ENCODE data around the gene UBXN1. TPM values are rescaled to one million over a fixed set of nuclear protein-coding genes. Genes with fewer than 3 reads are reported as not detected.

The UBXN1 gene, protein sequence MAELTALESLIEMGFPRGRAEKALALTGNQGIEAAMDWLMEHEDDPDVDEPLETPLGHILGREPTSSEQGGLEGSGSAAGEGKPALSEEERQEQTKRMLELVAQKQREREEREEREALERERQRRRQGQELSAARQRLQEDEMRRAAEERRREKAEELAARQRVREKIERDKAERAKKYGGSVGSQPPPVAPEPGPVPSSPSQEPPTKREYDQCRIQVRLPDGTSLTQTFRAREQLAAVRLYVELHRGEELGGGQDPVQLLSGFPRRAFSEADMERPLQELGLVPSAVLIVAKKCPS
- total RNA-seq: 100 to 1,000 TPM; 107 to 118 TPM

DNA sequence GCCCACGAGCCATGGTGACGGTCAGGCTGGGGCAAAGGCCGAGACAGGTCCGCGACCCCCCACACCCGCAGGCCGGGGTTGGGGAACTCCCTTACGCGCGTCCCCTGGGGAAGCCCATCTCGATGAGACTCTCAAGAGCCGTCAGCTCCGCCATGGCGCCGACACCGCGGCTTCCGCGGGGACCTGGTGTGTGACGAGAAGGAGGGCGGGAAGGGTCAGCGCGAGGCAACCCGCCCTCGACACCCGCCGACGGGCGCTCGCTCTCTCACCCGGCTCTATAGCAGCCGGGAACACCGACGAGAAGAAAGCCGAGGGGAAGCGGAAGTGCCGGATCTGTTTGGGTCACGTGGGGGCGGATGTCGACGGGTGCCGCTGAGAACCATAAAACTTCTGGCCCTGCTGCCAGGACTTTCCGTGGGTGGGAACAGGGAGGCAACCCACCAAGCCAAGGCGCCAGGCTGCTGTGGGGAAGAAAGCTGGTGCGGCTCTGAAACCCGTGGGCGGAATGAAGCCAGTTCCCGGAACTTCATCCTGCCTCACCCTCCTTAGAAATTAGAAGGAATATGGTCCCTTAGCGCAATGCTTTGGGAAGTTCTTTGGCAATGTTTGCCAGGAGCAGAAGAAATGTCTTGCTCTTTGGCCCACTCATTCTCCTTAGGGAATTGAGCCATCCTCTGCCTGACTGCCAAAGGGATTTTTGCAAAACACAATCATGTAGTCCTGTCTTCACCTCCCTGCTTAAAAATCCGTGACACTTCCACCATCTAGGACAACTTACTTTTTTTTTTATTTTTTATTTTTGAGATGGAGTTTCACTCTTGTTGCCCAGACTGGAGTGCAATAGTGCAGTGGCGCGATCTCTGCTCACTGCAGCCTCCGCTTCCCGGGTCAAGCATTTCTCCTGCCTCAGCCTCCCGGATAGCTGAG lies at the start of gene UBXN1:
Gene UBXN1 (minus strand): TSS at position 304 of the 927 bp plus-strand sequence. CDS start 150 bp downstream, at position 154.
- POLR2A ChIA-PET: interaction anchor here (0.6 to 3.4 kb wide), 12 partner anchors 10 to 1698 kb away, joined by 3 to 24 read pairs (median 4); partner anchors contain the start of genes C11orf98, CSKMT, INTS5 and LRRN4CL
- Mint-ChIP-seq H3K9me3 (ENCODE audit: insufficient read depth) (no peaks in the 10 kb centered on the region), H3K27ac (peak within 1 kb of the TSS; percentile 87), H3K4me3 (peak within 1 kb of the TSS; percentile 92), H3K36me3 (ENCODE audit: low read depth) (peaks cover 30% of the 10 kb centered on the region), H3K27me3 (ENCODE audit: low read depth) (no peaks in the 10 kb centered on the region), H3K4me1 (ENCODE audit: low read depth) (peaks cover 42% of the 10 kb centered on the region)
- ATAC-seq (peak; percentile 88), DNase-seq (peak; percentile 89)
- CTCF ChIA-PET: interaction anchor here (1.3 to 7.0 kb wide), 7 partner anchors 7 to 66 kb away, joined by 4 to 77 read pairs (median 13); partner anchors contain the start of genes C11orf98, CSKMT, LBHD1 and LRRN4CL

DNA sequence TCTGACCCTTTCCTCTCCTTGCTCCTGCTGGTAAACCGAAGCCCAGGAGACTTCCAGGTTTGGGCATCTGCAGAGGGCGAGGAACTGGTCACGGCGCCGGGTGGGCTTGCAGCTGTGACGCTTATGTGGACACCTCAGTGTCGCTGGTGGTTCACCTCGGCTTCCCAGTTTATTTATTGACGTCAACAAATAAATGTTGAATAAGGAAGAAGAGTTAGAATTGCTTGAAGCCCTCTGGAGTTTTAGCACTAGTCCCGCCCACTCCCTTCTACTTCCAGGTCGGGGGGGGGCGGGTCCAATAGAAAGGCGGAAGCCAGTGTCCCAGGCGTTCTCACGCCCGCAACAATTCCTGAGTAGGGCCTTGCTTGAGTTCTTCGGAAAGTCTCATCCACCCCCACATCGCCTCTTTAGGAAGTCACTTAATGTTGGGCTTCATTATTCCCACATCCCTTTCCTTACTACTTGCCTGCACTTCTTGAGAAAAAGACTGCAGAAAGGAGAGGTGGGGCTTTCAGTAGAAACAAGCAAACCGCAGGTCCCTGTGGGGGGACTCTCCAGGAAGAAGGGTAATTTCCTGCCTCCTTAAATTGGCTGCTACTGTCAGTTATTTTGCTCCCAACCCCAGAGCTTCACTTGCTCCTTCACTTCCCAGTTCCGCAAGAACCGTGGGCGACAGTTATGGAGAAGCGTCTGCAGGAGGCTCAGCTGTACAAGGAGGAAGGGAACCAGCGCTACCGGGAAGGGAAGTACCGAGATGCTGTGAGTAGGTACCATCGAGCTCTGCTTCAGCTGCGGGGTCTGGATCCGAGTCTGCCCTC lies 49.5 kb upstream of the UBXN1 start, which contains the start of gene TTC9C:
Gene TTC9C (plus strand): TSS at position 316 of the 818 bp plus-strand sequence. CDS start 363 bp downstream, at position 679.
- Mint-ChIP-seq H3K4me3 (peak within 1 kb of the TSS; percentile 94), H3K9me3 (ENCODE audit: insufficient read depth) (no peaks in the 10 kb centered on the region), H3K27ac (peak within 1 kb of the TSS; percentile 96), H3K27me3 (ENCODE audit: low read depth) (no peaks in the 10 kb centered on the region), H3K36me3 (ENCODE audit: low read depth) (peaks cover 58% of the 10 kb centered on the region), H3K4me1 (ENCODE audit: low read depth) (peaks cover 42% of the 10 kb centered on the region)
- DNase-seq: peak; percentile 91
- ChIA-PET POLR2A (interaction anchor here (1.0 to 7.7 kb wide), 11 partner anchors 18 to 153 kb away, joined by 3 to 123 read pairs (median 20); partner anchors contain the start of genes BSCL2, C11orf98, CSKMT and GANAB), CTCF (interaction anchor here (0.7 to 3.3 kb wide), 12 partner anchors 13 to 153 kb away, joined by 3 to 14 read pairs (median 6); partner anchors contain the start of genes NXF1, POLR2G, SLC3A2 and TAF6L)
- peak; percentile 34 for ATAC-seq

DNA sequence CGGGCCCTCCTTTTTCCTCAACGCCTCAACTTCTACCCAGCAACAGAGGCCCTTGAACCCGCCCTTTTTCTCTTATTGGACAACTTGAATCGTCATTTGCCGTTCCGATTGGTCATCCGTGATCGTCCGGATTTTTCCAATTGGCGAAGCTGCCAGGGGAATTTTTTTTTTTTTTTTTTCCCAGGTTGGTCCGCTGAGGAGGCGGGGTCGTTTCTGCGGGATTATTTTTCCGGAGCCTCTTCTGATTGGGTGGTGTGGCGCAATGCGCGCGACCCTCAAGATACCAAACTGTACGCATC lies 48.9 kb upstream of the UBXN1 start:
- Mint-ChIP-seq H3K4me1 (ENCODE audit: low read depth) (peaks cover 41% of the 10 kb centered on the region), H3K27ac (peak overlapping the region; percentile 96), H3K36me3 (ENCODE audit: low read depth) (peaks cover 58% of the 10 kb centered on the region), H3K27me3 (ENCODE audit: low read depth) (no peaks in the 10 kb centered on the region), H3K4me3 (peak overlapping the region; percentile 94), H3K9me3 (ENCODE audit: insufficient read depth) (no peaks in the 10 kb centered on the region)
- CTCF ChIA-PET: interaction anchor here (0.6 to 2.3 kb wide), 19 partner anchors 13 to 153 kb away, joined by 3 to 12 read pairs (median 4); partner anchors contain the start of genes C11orf98, CSKMT, MTA2 and NXF1
- peak; percentile 63 for ATAC-seq
- POLR2A ChIA-PET: interaction anchor here (0.6 to 7.7 kb wide), 23 partner anchors 9 to 154 kb away, joined by 3 to 123 read pairs (median 8); partner anchors contain the start of genes BSCL2, C11orf98, CSKMT and GANAB
- peak; percentile 92 for DNase-seq

DNA sequence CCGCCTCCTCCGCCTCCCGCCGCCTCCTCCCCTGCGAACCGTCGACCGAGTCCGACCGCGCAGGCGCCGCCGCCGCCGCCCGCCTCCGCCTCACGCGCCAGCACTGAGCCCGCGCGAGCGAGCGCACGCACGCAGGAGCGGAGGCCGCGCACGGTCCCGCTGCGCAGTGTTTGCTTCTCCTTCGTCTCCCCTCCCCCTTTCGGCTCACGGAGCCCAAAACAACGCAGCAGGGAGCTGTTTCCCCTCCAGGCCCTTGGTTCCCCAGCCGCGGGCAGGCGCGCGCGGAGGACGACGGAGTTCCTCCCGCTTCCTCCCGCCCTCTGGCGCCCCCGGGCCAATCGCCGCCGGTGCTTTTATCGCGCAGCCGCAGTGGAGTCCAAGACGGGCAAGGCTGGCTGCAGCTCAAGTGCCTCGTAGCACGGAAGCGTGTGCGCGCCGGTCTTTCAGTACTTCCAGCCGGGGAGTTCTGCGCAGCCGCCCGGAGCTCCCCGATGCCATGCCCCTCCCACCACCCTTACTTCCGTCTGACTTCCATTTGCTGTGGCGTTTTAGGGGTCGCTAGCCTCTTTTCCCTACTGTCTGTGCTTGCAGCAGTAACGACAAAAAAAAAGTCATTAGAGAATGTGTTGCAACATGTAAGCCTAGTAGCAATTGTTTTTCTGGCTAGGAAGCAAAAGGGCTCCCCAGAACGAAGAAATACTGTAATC lies 48.4 kb upstream of the UBXN1 start, which contains the start of gene HNRNPUL2:
Gene HNRNPUL2 (minus strand): TSS at position 293 of the 707 bp plus-strand sequence. CDS start 301 bp downstream, outside the sequence.
- POLR2A ChIA-PET: interaction anchor here (0.6 to 7.7 kb wide), 23 partner anchors 8 to 154 kb away, joined by 3 to 123 read pairs (median 6); partner anchors contain the start of genes BSCL2, C11orf98, CSKMT and GANAB
- peaks cover 61% of the 10 kb centered on the region for H3K36me3 Mint-ChIP-seq (ENCODE audit: low read depth)
- peaks cover 46% of the 10 kb centered on the region for H3K4me1 Mint-ChIP-seq (ENCODE audit: low read depth)
- H3K27ac Mint-ChIP-seq: peak within 1 kb of the TSS; percentile 96
- peak; percentile 87 for ATAC-seq
- H3K4me3 Mint-ChIP-seq: peak within 1 kb of the TSS; percentile 94
- CTCF ChIA-PET: interaction anchor here (0.6 to 2.3 kb wide), 24 partner anchors 10 to 154 kb away, joined by 3 to 12 read pairs (median 4); partner anchors contain the start of genes BSCL2, C11orf98, CSKMT and GNG3
- no peaks in the 10 kb centered on the region for H3K9me3 Mint-ChIP-seq (ENCODE audit: insufficient read depth)
- no peaks in the 10 kb centered on the region for H3K27me3 Mint-ChIP-seq (ENCODE audit: low read depth)
- peak; percentile 99 for DNase-seq

DNA sequence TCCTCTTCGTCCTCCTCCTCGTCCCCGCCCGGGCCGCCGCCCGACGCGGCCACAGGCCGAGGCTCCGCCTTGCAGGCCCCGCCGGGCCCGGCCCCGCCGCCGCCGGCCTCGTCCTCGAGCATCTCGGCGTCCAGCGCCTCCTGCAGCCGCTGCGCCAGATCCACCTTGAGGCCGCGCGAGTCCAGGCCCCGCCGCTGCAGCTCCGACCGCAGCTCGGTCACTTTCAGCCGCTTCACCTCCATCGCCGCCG lies 48.0 kb upstream of the UBXN1 start:
- ATAC-seq (no peak), DNase-seq (no peak)
- H3K4me3 Mint-ChIP-seq: peak overlapping the region; percentile 94
- no peaks in the 10 kb centered on the region for H3K9me3 Mint-ChIP-seq (ENCODE audit: insufficient read depth)
- H3K4me1 Mint-ChIP-seq (ENCODE audit: low read depth): peaks cover 50% of the 10 kb centered on the region
- H3K27ac Mint-ChIP-seq: peak overlapping the region; percentile 96
- H3K27me3 Mint-ChIP-seq (ENCODE audit: low read depth): no peaks in the 10 kb centered on the region
- H3K36me3 Mint-ChIP-seq (ENCODE audit: low read depth): peaks cover 66% of the 10 kb centered on the region
- POLR2A ChIA-PET: interaction anchor here (0.8 to 7.7 kb wide), 19 partner anchors 8 to 155 kb away, joined by 3 to 123 read pairs (median 11); partner anchors contain the start of genes BSCL2, C11orf98, CSKMT and GNG3
- CTCF ChIA-PET: interaction anchor here (0.6 to 2.3 kb wide), 18 partner anchors 10 to 154 kb away, joined by 3 to 12 read pairs (median 4); partner anchors contain the start of genes BSCL2, C11orf98, CSKMT and GNG3

DNA sequence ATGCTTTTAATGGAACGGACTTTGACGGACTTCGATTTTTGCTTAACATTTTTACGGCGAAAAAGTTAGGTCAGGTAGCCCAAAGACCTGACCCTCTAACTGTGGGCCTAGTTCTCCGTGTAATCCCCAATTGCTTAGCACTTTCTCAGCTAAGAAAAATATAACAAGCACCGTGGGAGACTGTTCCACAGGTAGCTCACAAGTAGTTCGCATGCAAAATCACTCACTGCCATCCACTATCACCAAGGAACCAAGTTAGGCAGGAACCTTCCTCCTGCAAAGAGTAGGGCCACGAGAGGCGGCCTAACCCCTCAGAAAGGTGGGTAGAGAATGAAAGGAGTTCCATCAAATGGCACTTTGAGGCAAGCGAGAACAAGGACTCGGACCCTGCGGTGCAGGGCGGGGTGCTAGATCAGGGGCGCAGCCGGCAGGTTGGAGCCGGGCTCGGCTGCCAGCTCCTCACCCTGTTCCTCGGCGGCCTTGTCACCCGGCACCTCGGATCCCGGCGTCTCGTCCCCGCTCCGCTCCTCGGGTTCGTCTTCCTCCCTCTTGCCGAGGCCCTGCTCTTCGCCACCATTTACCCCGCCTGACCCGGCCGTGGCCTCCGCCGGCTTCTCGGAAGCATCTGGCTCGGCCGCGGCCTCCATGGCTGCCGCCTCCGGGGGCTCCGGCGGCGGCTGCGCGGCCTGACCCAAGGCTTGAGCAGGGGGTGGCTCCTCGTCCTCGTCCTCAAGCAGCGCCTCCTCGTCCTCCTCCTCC lies 47.5 kb upstream of the UBXN1 start:
- peaks cover 69% of the 10 kb centered on the region for H3K36me3 Mint-ChIP-seq (ENCODE audit: low read depth)
- DNase-seq: peak; percentile 39
- peak overlapping the region; percentile 96 for H3K27ac Mint-ChIP-seq
- H3K9me3 Mint-ChIP-seq (ENCODE audit: insufficient read depth): no peaks in the 10 kb centered on the region
- no peak for ATAC-seq
- CTCF ChIA-PET: interaction anchor here (0.6 to 4.1 kb wide), 13 partner anchors 9 to 155 kb away, joined by 3 to 12 read pairs (median 5); partner anchors contain the start of genes SLC3A2, TAF6L, TMEM179B and ZBTB3
- POLR2A ChIA-PET: interaction anchor here (0.7 to 7.7 kb wide), 17 partner anchors 16 to 155 kb away, joined by 3 to 123 read pairs (median 11); partner anchors contain the start of genes BSCL2, C11orf98, CSKMT and GNG3
- H3K4me1 Mint-ChIP-seq (ENCODE audit: low read depth): peaks cover 52% of the 10 kb centered on the region
- H3K4me3 Mint-ChIP-seq: peak overlapping the region; percentile 94
- H3K27me3 Mint-ChIP-seq (ENCODE audit: low read depth): no peaks in the 10 kb centered on the region

DNA sequence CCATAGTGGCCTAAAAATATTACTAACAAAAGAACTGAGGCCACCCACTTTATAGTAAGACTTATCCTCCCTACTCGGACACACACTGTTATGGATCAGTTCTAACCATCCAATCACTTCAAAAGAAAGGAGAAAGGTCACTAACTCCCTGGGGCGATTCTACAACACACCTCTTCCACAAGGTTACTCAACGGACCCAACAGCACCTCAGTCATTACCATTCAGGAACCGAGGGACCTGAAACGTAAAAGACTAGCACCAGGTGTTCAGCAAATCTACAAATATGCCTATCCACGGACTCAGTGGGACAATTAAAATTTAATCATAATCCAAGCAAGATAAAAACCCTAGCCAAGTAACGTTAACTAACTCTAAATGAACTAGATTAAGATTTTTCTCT lies 46.8 kb upstream of the UBXN1 start:
- DNase-seq (no peak), ATAC-seq (no peak)
- H3K27ac Mint-ChIP-seq: peak overlapping the region; percentile 96
- no peaks in the 10 kb centered on the region for H3K9me3 Mint-ChIP-seq (ENCODE audit: insufficient read depth)
- H3K36me3 Mint-ChIP-seq (ENCODE audit: low read depth): peaks cover 71% of the 10 kb centered on the region
- H3K27me3 Mint-ChIP-seq (ENCODE audit: low read depth): no peaks in the 10 kb centered on the region
- POLR2A ChIA-PET: interaction anchor here (1.2 to 7.7 kb wide), 9 partner anchors 15 to 156 kb away, joined by 4 to 123 read pairs (median 23); partner anchors contain the start of genes BSCL2, GNG3, LBHD1 and POLR2G
- H3K4me3 Mint-ChIP-seq: peak overlapping the region; percentile 94
- peaks cover 53% of the 10 kb centered on the region for H3K4me1 Mint-ChIP-seq (ENCODE audit: low read depth)
- CTCF ChIA-PET: interaction anchor here (0.8 to 4.1 kb wide), 7 partner anchors 8 to 62 kb away, joined by 3 to 12 read pairs (median 4); partner anchors contain the start of genes TMEM179B and ZBTB3

DNA sequence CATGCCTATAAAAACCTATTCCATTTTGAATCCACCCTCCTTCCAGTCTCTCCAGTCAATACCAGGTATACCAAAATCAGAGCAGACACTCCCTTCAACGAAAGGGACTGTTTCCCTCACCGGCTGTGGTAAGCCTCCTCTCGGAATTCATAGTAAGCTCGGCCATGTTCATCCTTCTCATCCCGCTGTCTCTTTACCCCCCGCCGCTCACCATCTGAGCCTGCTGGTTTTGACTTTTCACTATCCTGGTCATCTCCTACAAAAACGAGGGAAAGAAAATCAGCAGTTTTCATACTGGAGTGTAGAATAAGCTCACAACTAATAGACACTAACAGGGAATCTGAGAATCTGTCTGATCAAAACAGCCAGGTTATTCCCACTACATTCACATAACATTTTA lies 45.3 kb upstream of the UBXN1 start:
- Mint-ChIP-seq H3K4me1 (ENCODE audit: low read depth) (peaks cover 54% of the 10 kb centered on the region), H3K36me3 (ENCODE audit: low read depth) (peaks cover 81% of the 10 kb centered on the region), H3K27me3 (ENCODE audit: low read depth) (no peaks in the 10 kb centered on the region), H3K27ac (peak overlapping the region; percentile 17), H3K4me3 (peak overlapping the region; percentile 94), H3K9me3 (ENCODE audit: insufficient read depth) (no peaks in the 10 kb centered on the region)
- POLR2A ChIA-PET: interaction anchor here (1.0 to 7.7 kb wide), 5 partner anchors 13 to 131 kb away, joined by 5 to 123 read pairs (median 8); partner anchors contain the start of genes BSCL2, C11orf98, CSKMT and GNG3
- DNase-seq: no peak
- no peak for ATAC-seq
- CTCF ChIA-PET: interaction anchor here (1.0 to 4.1 kb wide), 5 partner anchors 8 to 133 kb away, joined by 3 to 12 read pairs (median 4); partner anchors contain the start of gene TUT1

DNA sequence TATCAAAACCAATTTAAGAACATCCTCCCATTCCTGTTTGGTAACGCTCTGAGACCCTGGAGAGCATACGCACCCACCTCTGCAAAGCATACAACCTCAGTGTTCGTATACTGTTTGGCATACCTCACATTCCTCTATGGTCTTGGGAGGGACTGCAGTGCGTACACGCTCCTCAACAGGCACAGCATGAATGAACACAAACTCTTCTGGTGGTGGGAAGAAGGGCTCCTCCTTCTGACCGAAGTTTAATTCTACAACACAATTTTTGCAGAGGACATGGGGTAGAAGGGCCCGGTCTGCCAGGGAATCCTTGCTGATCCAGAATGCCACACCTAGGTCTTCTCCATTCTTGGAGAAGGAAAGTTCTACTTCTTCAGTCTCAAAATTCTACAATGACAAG lies 43.1 kb upstream of the UBXN1 start:
- no peaks in the 10 kb centered on the region for H3K27me3 Mint-ChIP-seq (ENCODE audit: low read depth)
- peaks cover 91% of the 10 kb centered on the region for H3K36me3 Mint-ChIP-seq (ENCODE audit: low read depth)
- H3K9me3 Mint-ChIP-seq (ENCODE audit: insufficient read depth): no peaks in the 10 kb centered on the region
- ChIA-PET POLR2A (interaction anchor here (3.1 to 7.7 kb wide), 2 partner anchors 11 to 57 kb away, joined by 10 to 123 read pairs; partner anchors contain the start of genes BSCL2, C11orf98, CSKMT and GNG3), CTCF (no interaction called here)
- ATAC-seq (no peak), DNase-seq (no peak)
- H3K27ac Mint-ChIP-seq: no peak overlapping the region
- peaks cover 65% of the 10 kb centered on the region for H3K4me1 Mint-ChIP-seq (ENCODE audit: low read depth)
- no peak overlapping the region for H3K4me3 Mint-ChIP-seq

Measured in activated CD8-positive, alpha-beta T cell treated with anti-CD3 and anti-CD28 coated beads, Interleukin-2, amount 10 ng/mL, durations not matched to agents 7 days and 5 days (primary cell).